Measurements from ENCODE around the gene POU2F3.
"Not testable (repeated sequence)": the region's sequence is repeated elsewhere in the genome, so short reads cannot be mapped to it uniquely, and the experiment has no call there.

POU2F3 gene

GRCh38 chr11:120256178-120256577 lies 16.2 kb downstream of the POU2F3 start:
- no peak for DNase-seq

- no peak for DNase-seq
Observed at GRCh38 chr11:120256779-120257178, 16.8 kb downstream of the POU2F3 start.

GRCh38 chr11:120257346-120257745 lies 17.4 kb downstream of the POU2F3 start:
- DNase-seq: no peak

- no peak for DNase-seq
Observed at GRCh38 chr11:120258661-120259060, 18.7 kb downstream of the POU2F3 start.

GRCh38 chr11:120259241-120259640 lies 19.3 kb downstream of the POU2F3 start:
- DNase-seq: no peak

GRCh38 chr11:120259988-120260565 lies 20.1 kb downstream of the POU2F3 start:
- DNase-seq: no peak

GRCh38 chr11:120260616-120261015 lies 20.7 kb downstream of the POU2F3 start:
- DNase-seq: no peak

- no peak for DNase-seq
Observed at GRCh38 chr11:120261321-120261720, 21.4 kb downstream of the POU2F3 start.

GRCh38 chr11:120261931-120262330 lies 22.0 kb downstream of the POU2F3 start:
- DNase-seq: no peak

GRCh38 chr11:120267319-120267718 lies 27.4 kb downstream of the POU2F3 start:
- DNase-seq: no peak

GRCh38 chr11:120268686-120269085 lies 28.7 kb downstream of the POU2F3 start:
- no peak for DNase-seq

- no peak for DNase-seq
Observed at GRCh38 chr11:120270386-120270785, 30.4 kb downstream of the POU2F3 start.

GRCh38 chr11:120271672-120272071 lies 31.7 kb downstream of the POU2F3 start:
- DNase-seq: no peak

- no peak for DNase-seq
Observed at GRCh38 chr11:120272303-120272702, 32.4 kb downstream of the POU2F3 start.

- DNase-seq: no peak
Observed at GRCh38 chr11:120273432-120273831, 33.5 kb downstream of the POU2F3 start.

- not testable (repeated sequence) for DNase-seq
Observed at GRCh38 chr11:120273956-120274355, 34.0 kb downstream of the POU2F3 start.

- DNase-seq: no peak
Observed at GRCh38 chr11:120279502-120279901, 39.6 kb downstream of the POU2F3 start.

GRCh38 chr11:120280600-120281051 lies 40.7 kb downstream of the POU2F3 start:
- no peak for DNase-seq

GRCh38 chr11:120281143-120281795 lies 41.3 kb downstream of the POU2F3 start:
- DNase-seq: no peak

- no peak for DNase-seq
Observed at GRCh38 chr11:120283124-120283523, 43.2 kb downstream of the POU2F3 start.

- no peak for DNase-seq
Observed at GRCh38 chr11:120284272-120284671, 44.3 kb downstream of the POU2F3 start.

GRCh38 chr11:120285256-120285655 lies 45.3 kb downstream of the POU2F3 start:
- DNase-seq: no peak

GRCh38 chr11:120288021-120288420 lies 48.1 kb downstream of the POU2F3 start:
- no peak for DNase-seq

GRCh38 chr11:120289426-120289825 lies 49.5 kb downstream of the POU2F3 start:
- DNase-seq: no peak

- no peak for DNase-seq
Observed at GRCh38 chr11:120290956-120291355, 51.0 kb downstream of the POU2F3 start.
